Brain microvascular endothelial cell (primary cell): Measurements from ENCODE around the gene MIAT.

Experiments used
- DNase-seq: peaks from one replicate; pipeline ENCODE4 v3.0.0-alpha.2; 2020
- H3K27ac ChIP-seq: fragments of 250-450 bp; sonication (Bioruptor Pico); 2 replicates; pipeline ENCODE4 v1.5.1; 2020; ENCODE audit warnings: mild to moderate bottlenecking, moderate library complexity
- H3K27me3 ChIP-seq: fragments of 250-450 bp; sonication (Bioruptor Pico); replicated peaks from 2 replicates; pipeline ENCODE4 v1.5.1; 2020; ENCODE audit warnings: mild to moderate bottlenecking
- H3K36me3 ChIP-seq: fragments of 250-450 bp; sonication (Bioruptor Pico); replicated peaks from 2 replicates; pipeline ENCODE4 v1.5.1; 2020; ENCODE audit warnings: mild to moderate bottlenecking
- H3K4me3 ChIP-seq: 2 replicates; pipeline ENCODE4 v1.5.1; 2011; ENCODE audit warnings: low read depth, mild to moderate bottlenecking, control low read depth, low read length, moderate library complexity
- in situ Hi-C: cut with HindIII; loops from 2 replicates; pipeline ENCODE4 v1.10.0; 2017; ENCODE audit warnings: low sequenced_read_pairs, low pct_ligation_motif_present
- TF ChIP-seq, protein P1 (sequence below): IDR thresholded peaks from 2 replicates; pipeline ENCODE4 v1.5.1; 2011; ENCODE audit warnings: low read depth, mild to moderate bottlenecking, moderate library complexity, low read length, control low read depth, inconsistent platforms; ENCODE audit errors: missing control alignments

The MIAT gene

DNA sequence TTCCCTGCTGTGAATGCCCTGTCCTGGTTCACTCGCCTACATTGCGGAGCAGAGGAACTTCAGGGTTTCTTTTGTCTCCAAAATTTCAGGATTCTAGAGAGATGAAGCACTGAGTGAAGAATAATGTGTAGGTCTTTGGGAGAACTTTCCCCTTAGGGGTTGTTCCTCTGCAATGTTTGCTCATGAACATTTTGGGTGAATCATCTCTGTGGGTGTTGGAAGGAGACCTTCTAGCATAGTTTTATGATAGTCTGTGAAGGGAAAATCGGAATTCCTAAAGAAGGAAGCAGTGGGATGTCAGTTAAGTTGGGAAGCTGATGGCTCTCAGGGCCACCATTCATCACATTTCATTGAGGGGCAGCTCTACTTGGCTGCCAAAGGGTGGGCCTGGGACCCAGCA lies 64.8 kb downstream of the MIAT start:
- H3K27ac ChIP-seq = no peak overlapping the region
- DNase-seq = no peak
- in situ Hi-C loops = no loop called here
- no peaks in the 10 kb centered on the region for H3K36me3 ChIP-seq
- H3K27me3 ChIP-seq = no peaks in the 10 kb centered on the region
- TF ChIP-seq, protein P1, sequence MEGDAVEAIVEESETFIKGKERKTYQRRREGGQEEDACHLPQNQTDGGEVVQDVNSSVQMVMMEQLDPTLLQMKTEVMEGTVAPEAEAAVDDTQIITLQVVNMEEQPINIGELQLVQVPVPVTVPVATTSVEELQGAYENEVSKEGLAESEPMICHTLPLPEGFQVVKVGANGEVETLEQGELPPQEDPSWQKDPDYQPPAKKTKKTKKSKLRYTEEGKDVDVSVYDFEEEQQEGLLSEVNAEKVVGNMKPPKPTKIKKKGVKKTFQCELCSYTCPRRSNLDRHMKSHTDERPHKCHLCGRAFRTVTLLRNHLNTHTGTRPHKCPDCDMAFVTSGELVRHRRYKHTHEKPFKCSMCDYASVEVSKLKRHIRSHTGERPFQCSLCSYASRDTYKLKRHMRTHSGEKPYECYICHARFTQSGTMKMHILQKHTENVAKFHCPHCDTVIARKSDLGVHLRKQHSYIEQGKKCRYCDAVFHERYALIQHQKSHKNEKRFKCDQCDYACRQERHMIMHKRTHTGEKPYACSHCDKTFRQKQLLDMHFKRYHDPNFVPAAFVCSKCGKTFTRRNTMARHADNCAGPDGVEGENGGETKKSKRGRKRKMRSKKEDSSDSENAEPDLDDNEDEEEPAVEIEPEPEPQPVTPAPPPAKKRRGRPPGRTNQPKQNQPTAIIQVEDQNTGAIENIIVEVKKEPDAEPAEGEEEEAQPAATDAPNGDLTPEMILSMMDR = no peak
- H3K4me3 ChIP-seq = no peak overlapping the region

DNA sequence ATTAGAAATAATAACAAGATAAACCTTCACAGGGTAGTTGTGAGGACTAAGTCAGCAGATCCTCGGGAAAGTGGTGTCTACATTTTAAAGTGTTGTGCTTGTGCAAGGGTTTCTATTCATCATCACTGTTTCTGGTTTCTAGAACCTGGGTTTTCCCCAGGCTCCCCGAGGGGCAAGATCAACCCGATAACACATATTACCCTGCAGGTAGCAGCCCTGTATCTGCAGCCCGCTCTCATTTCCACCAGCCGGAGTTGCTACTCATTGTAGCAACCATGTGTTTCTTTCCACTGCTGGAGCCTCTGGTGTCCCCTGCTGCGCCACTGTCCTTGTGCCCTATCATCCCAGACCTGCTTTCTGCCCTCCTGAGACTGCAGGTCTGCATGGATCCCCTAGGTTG lies 67.0 kb downstream of the MIAT start:
- Histone ChIP-seq H3K4me3 (no peak overlapping the region), H3K27me3 (no peaks in the 10 kb centered on the region), H3K27ac (no peak overlapping the region), H3K36me3 (no peaks in the 10 kb centered on the region)
- TF ChIP-seq, protein P1 = no peak
- in situ Hi-C loops = no loop called here
- no peak for DNase-seq

DNA sequence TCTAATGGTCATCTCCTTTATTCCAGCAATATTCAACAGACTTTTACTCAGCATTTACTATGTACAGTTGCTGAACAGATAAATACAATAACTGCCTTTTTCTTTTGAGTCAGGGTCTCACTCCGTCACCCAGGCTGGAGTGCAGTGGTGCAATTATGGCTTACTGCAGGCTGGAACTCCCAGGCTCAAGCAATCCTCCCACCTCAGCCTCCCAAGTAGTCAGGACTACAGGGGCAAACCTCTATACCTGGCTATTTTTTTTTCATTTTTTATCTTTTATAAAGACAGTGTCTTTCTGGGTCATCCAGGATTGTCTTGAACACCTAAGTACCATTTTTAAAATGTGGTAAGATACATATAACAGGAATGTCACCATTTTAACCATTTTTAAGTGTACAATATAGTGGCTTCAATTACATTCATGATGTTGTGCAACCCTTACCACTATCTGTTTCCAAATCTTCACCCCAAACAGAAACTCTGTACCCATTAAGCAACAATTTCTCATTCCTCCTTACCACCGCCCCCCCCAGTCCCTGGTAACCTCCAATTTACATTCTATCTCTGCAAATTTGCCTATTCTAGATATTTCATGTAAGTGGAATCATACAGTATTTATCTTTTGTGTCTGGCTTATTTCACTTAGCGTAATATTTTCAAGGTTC lies 67.8 kb downstream of the MIAT start:
- Histone ChIP-seq H3K36me3 (no peaks in the 10 kb centered on the region), H3K4me3 (no peak overlapping the region), H3K27me3 (no peaks in the 10 kb centered on the region), H3K27ac (no peak overlapping the region)
- TF ChIP-seq, protein P1 = no peak
- in situ Hi-C loops = no loop called here
- DNase-seq = no peak
